ENCODE data around the gene MYL5.
"Not testable (repeated sequence)": the region's sequence is repeated elsewhere in the genome, so short reads cannot be mapped to it uniquely, and the experiment has no call there.

Gene MYL5

GRCh38 chr4:705278-706082, 31.1 kb downstream of the MYL5 start, which contains the start of gene PCGF3:
TSS of gene PCGF3 (plus strand) at chr4:705832. CDS start at chr4:733681, 27,849 bp downstream.
- DNase-seq (ENCODE audit: low spot score): peak; percentile 95

- DNase-seq (ENCODE audit: low spot score): not testable (repeated sequence)
These were observed 31.8 kb downstream of the MYL5 start for GRCh38 chr4:706083-706633.

GRCh38 chr4:706834-707598, 32.7 kb downstream of the MYL5 start:
- DNase-seq (ENCODE audit: low spot score): no peak

GRCh38 chr4:707929-708630, 33.7 kb downstream of the MYL5 start:
- no peak for DNase-seq (ENCODE audit: low spot score)

- DNase-seq (ENCODE audit: low spot score): no peak
These were observed 34.2 kb downstream of the MYL5 start for GRCh38 chr4:708631-708933.

- no peak for DNase-seq (ENCODE audit: low spot score)
These were observed 35.0 kb downstream of the MYL5 start for GRCh38 chr4:709348-709747.

- no peak for DNase-seq (ENCODE audit: low spot score)
These were observed 35.8 kb downstream of the MYL5 start for GRCh38 chr4:710116-710515.

GRCh38 chr4:710916-711315, 36.6 kb downstream of the MYL5 start:
- DNase-seq (ENCODE audit: low spot score): no peak

- DNase-seq (ENCODE audit: low spot score): no peak
These were observed 37.8 kb downstream of the MYL5 start for GRCh38 chr4:712093-712492.

- no peak for DNase-seq (ENCODE audit: low spot score)
These were observed 38.7 kb downstream of the MYL5 start for GRCh38 chr4:712916-713632.

- DNase-seq (ENCODE audit: low spot score): no peak
These were observed 39.7 kb downstream of the MYL5 start for GRCh38 chr4:714087-714486.

- DNase-seq (ENCODE audit: low spot score): no peak
These were observed 43.4 kb downstream of the MYL5 start for GRCh38 chr4:717601-718320.

GRCh38 chr4:718460-718859, 44.1 kb downstream of the MYL5 start:
- no peak for DNase-seq (ENCODE audit: low spot score)

GRCh38 chr4:720111-720860, 45.9 kb downstream of the MYL5 start:
- DNase-seq (ENCODE audit: low spot score): no peak

- no peak for DNase-seq (ENCODE audit: low spot score)
These were observed 47.2 kb downstream of the MYL5 start for GRCh38 chr4:721261-722168.

- DNase-seq (ENCODE audit: low spot score): no peak
These were observed 47.9 kb downstream of the MYL5 start for GRCh38 chr4:722169-722725.

GRCh38 chr4:722851-723360, 48.6 kb downstream of the MYL5 start:
- DNase-seq (ENCODE audit: low spot score): no peak

- DNase-seq (ENCODE audit: low spot score): no peak
These were observed 49.6 kb downstream of the MYL5 start for GRCh38 chr4:723751-724530.
